ENCODE measurements around the gene MYH8.

The MYH8 gene

GRCh38 chr17:10421900-10422542, at the start of gene MYH8:
Gene MYH8, minus strand, starts transcription at chr17:10421950. Its CDS starts 1,723 bp downstream, at chr17:10420227.
- Mint-ChIP-seq H3K4me3 (no peak within 1 kb of the TSS), H3K9me3 (no peaks in the 10 kb centered on the region), H3K27ac (no peak within 1 kb of the TSS), H3K36me3 (ENCODE audit: low read depth) (no peaks in the 10 kb centered on the region), H3K4me1 (ENCODE audit: low read depth) (no peaks in the 10 kb centered on the region), H3K27me3 (peaks cover 2% of the 10 kb centered on the region)
- DNase-seq, result no peak

GRCh38 chr17:10469459-10469858, 47.7 kb upstream of the MYH8 start, which contains the start of gene MYH4:
Gene MYH4, minus strand, starts transcription at chr17:10469559. Its CDS starts 2,814 bp downstream, at chr17:10466745.
- Mint-ChIP-seq H3K4me3 (no peak within 1 kb of the TSS), H3K27me3 (peaks cover under 1% of the 10 kb centered on the region), H3K9me3 (peaks cover under 1% of the 10 kb centered on the region), H3K27ac (no peak within 1 kb of the TSS), H3K4me1 (ENCODE audit: low read depth) (no peaks in the 10 kb centered on the region), H3K36me3 (ENCODE audit: low read depth) (no peaks in the 10 kb centered on the region)
- DNase-seq, result no peak

- no peaks in the 10 kb centered on the region for H3K4me1 Mint-ChIP-seq (ENCODE audit: low read depth)
- no peaks in the 10 kb centered on the region for H3K36me3 Mint-ChIP-seq (ENCODE audit: low read depth)
- no peak overlapping the region for H3K27ac Mint-ChIP-seq
- H3K9me3 Mint-ChIP-seq, result peaks cover 5% of the 10 kb centered on the region
- H3K27me3 Mint-ChIP-seq, result peaks cover 12% of the 10 kb centered on the region
- no peak overlapping the region for H3K4me3 Mint-ChIP-seq
- no peak for DNase-seq
Observed at GRCh38 chr17:10463402-10463801, 41.7 kb upstream of the MYH8 start.

- Mint-ChIP-seq H3K27ac (no peak overlapping the region), H3K27me3 (peaks cover 14% of the 10 kb centered on the region), H3K4me3 (no peak overlapping the region), H3K4me1 (ENCODE audit: low read depth) (no peaks in the 10 kb centered on the region), H3K9me3 (peaks cover 5% of the 10 kb centered on the region), H3K36me3 (ENCODE audit: low read depth) (no peaks in the 10 kb centered on the region)
- no peak for DNase-seq
Observed at GRCh38 chr17:10460062-10460461, 38.3 kb upstream of the MYH8 start.

- no peaks in the 10 kb centered on the region for H3K9me3 Mint-ChIP-seq
- H3K4me3 Mint-ChIP-seq, result no peak overlapping the region
- no peaks in the 10 kb centered on the region for H3K4me1 Mint-ChIP-seq (ENCODE audit: low read depth)
- H3K27ac Mint-ChIP-seq, result no peak overlapping the region
- no peak for DNase-seq
- H3K27me3 Mint-ChIP-seq, result peaks cover 10% of the 10 kb centered on the region
- H3K36me3 Mint-ChIP-seq (ENCODE audit: low read depth), result no peaks in the 10 kb centered on the region
Observed at GRCh38 chr17:10458701-10459100, 37.0 kb upstream of the MYH8 start.

- Mint-ChIP-seq H3K27me3 (peaks cover 12% of the 10 kb centered on the region), H3K27ac (no peak overlapping the region), H3K9me3 (no peaks in the 10 kb centered on the region), H3K4me1 (ENCODE audit: low read depth) (no peaks in the 10 kb centered on the region), H3K36me3 (ENCODE audit: low read depth) (no peaks in the 10 kb centered on the region), H3K4me3 (no peak overlapping the region)
- DNase-seq, result no peak
Observed at GRCh38 chr17:10457952-10458351, 36.2 kb upstream of the MYH8 start.

- DNase-seq, result no peak
- no peak overlapping the region for H3K27ac Mint-ChIP-seq
- H3K36me3 Mint-ChIP-seq (ENCODE audit: low read depth), result no peaks in the 10 kb centered on the region
- peaks cover 18% of the 10 kb centered on the region for H3K27me3 Mint-ChIP-seq
- no peaks in the 10 kb centered on the region for H3K9me3 Mint-ChIP-seq
- H3K4me3 Mint-ChIP-seq, result no peak overlapping the region
- no peaks in the 10 kb centered on the region for H3K4me1 Mint-ChIP-seq (ENCODE audit: low read depth)
Observed at GRCh38 chr17:10447026-10447931, 25.5 kb upstream of the MYH8 start.

GRCh38 chr17:10439816-10440215, 18.1 kb upstream of the MYH8 start:
- H3K4me1 Mint-ChIP-seq (ENCODE audit: low read depth), result no peaks in the 10 kb centered on the region
- no peak overlapping the region for H3K27ac Mint-ChIP-seq
- no peaks in the 10 kb centered on the region for H3K36me3 Mint-ChIP-seq (ENCODE audit: low read depth)
- no peak for DNase-seq
- peaks cover 47% of the 10 kb centered on the region for H3K27me3 Mint-ChIP-seq
- peaks cover 5% of the 10 kb centered on the region for H3K9me3 Mint-ChIP-seq
- H3K4me3 Mint-ChIP-seq, result no peak overlapping the region

- H3K4me3 Mint-ChIP-seq, result no peak overlapping the region
- H3K27me3 Mint-ChIP-seq, result peaks cover 39% of the 10 kb centered on the region
- H3K4me1 Mint-ChIP-seq (ENCODE audit: low read depth), result no peaks in the 10 kb centered on the region
- no peaks in the 10 kb centered on the region for H3K36me3 Mint-ChIP-seq (ENCODE audit: low read depth)
- no peak overlapping the region for H3K27ac Mint-ChIP-seq
- DNase-seq, result no peak
- peaks cover 17% of the 10 kb centered on the region for H3K9me3 Mint-ChIP-seq
Observed at GRCh38 chr17:10435096-10435495, 13.3 kb upstream of the MYH8 start.

- Mint-ChIP-seq H3K4me3 (no peak overlapping the region), H3K27me3 (peaks cover 9% of the 10 kb centered on the region), H3K9me3 (peaks cover 12% of the 10 kb centered on the region), H3K4me1 (ENCODE audit: low read depth) (no peaks in the 10 kb centered on the region), H3K27ac (no peak overlapping the region), H3K36me3 (ENCODE audit: low read depth) (no peaks in the 10 kb centered on the region)
- no peak for DNase-seq
Observed at GRCh38 chr17:10429421-10430045, 7.8 kb upstream of the MYH8 start.

- no peak for DNase-seq
- no peaks in the 10 kb centered on the region for H3K36me3 Mint-ChIP-seq (ENCODE audit: low read depth)
- H3K27me3 Mint-ChIP-seq, result peaks cover 9% of the 10 kb centered on the region
- no peaks in the 10 kb centered on the region for H3K4me1 Mint-ChIP-seq (ENCODE audit: low read depth)
- no peak overlapping the region for H3K4me3 Mint-ChIP-seq
- no peak overlapping the region for H3K27ac Mint-ChIP-seq
- peaks cover 10% of the 10 kb centered on the region for H3K9me3 Mint-ChIP-seq
Observed at GRCh38 chr17:10428781-10429180, 7.0 kb upstream of the MYH8 start.

- Mint-ChIP-seq H3K4me1 (ENCODE audit: low read depth) (no peaks in the 10 kb centered on the region), H3K27me3 (no peaks in the 10 kb centered on the region), H3K9me3 (no peaks in the 10 kb centered on the region), H3K4me3 (no peak overlapping the region), H3K27ac (no peak overlapping the region), H3K36me3 (ENCODE audit: low read depth) (no peaks in the 10 kb centered on the region)
- no peak for DNase-seq
Observed at GRCh38 chr17:10421211-10421610, 539 bp downstream of the MYH8 start.

GRCh38 chr17:10420811-10421210, 939 bp downstream of the MYH8 start:
- peaks cover 3% of the 10 kb centered on the region for H3K27me3 Mint-ChIP-seq
- H3K36me3 Mint-ChIP-seq (ENCODE audit: low read depth), result no peaks in the 10 kb centered on the region
- no peak for DNase-seq
- H3K4me3 Mint-ChIP-seq, result no peak overlapping the region
- H3K4me1 Mint-ChIP-seq (ENCODE audit: low read depth), result no peaks in the 10 kb centered on the region
- no peaks in the 10 kb centered on the region for H3K9me3 Mint-ChIP-seq
- H3K27ac Mint-ChIP-seq, result no peak overlapping the region

- Mint-ChIP-seq H3K4me1 (ENCODE audit: low read depth) (no peaks in the 10 kb centered on the region), H3K9me3 (no peaks in the 10 kb centered on the region), H3K27me3 (peaks cover 10% of the 10 kb centered on the region), H3K27ac (no peak overlapping the region), H3K36me3 (ENCODE audit: low read depth) (no peaks in the 10 kb centered on the region), H3K4me3 (no peak overlapping the region)
- DNase-seq, result no peak
Observed at GRCh38 chr17:10417431-10417830, 4.3 kb downstream of the MYH8 start.

GRCh38 chr17:10415161-10415560, 6.6 kb downstream of the MYH8 start:
- Mint-ChIP-seq H3K36me3 (ENCODE audit: low read depth) (no peaks in the 10 kb centered on the region), H3K27ac (no peak overlapping the region), H3K4me3 (no peak overlapping the region), H3K9me3 (no peaks in the 10 kb centered on the region), H3K27me3 (peaks cover 10% of the 10 kb centered on the region), H3K4me1 (ENCODE audit: low read depth) (no peaks in the 10 kb centered on the region)
- no peak for DNase-seq

All from activated T-cell treated with anti-CD3 and anti-CD28 coated beads, Interleukin-2, amount 50 U/mL, for 24 hours (primary cell).